Adipocyte (in vitro differentiated cells): Measurements from ENCODE around the gene ZNF496.
A peak's percentile ranks its signal among the peaks of the same experiment; 100 is the strongest.

Experiments used
- DNase-seq: peaks from one replicate; pipeline ENCODE4 v3.0.0-alpha.2; 2015; ENCODE audit warnings: low read depth
- H3K27me3 ChIP-seq: replicated peaks from 2 replicates; pipeline ENCODE4 v1.7.0; 2013; ENCODE audit warnings: mild to moderate bottlenecking, low read length, moderate library complexity; ENCODE audit not compliant: control insufficient read depth, insufficient read depth
- H3K36me3 ChIP-seq: 2 replicates; pipeline ENCODE4 v1.7.0; 2013; ENCODE audit warnings: low read length, mild to moderate bottlenecking, moderate library complexity; ENCODE audit not compliant: control insufficient read depth, insufficient read depth, severe bottlenecking
- H3K4me1 ChIP-seq: 2 replicates; pipeline ENCODE4 v1.7.0; 2013; ENCODE audit warnings: mild to moderate bottlenecking, low read length, moderate library complexity; ENCODE audit not compliant: control insufficient read depth, insufficient read depth
- H3K4me3 ChIP-seq: 2 replicates; pipeline ENCODE4 v1.7.0; 2013; ENCODE audit warnings: mild to moderate bottlenecking, low read length, moderate library complexity
- H3K9ac ChIP-seq: 2 replicates; pipeline ENCODE4 v1.7.0; 2013; ENCODE audit warnings: mild to moderate bottlenecking, low read length, moderate library complexity
- H3K9me3 ChIP-seq: 2 replicates; pipeline ENCODE4 v1.7.0; 2013; ENCODE audit warnings: mild to moderate bottlenecking, low read length, moderate library complexity; ENCODE audit not compliant: control insufficient read depth

Gene ZNF496

DNA sequence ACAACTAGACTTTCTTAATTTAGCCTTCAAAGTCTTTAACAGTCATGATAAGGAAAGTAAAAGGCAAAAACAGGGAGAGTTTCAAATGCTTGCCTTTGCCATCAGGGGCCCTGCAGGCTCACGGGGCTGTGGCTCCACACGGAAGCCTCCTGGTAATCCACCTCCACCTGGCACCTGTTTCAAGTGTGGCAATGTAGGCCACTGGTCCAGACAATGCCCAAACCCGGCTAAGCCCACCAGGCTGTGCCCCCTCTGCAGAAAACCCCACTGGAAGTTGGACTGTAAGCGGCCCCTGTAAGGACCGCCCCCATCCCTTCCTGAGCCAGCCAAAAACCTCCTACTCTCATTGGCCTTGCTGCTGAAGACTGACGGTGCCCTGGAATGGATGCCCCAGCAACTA lies 43.3 kb downstream of the ZNF496 start:
- Histone ChIP-seq H3K4me3 (no peak overlapping the region), H3K9me3 (no peaks in the 10 kb centered on the region), H3K9ac (no peak overlapping the region), H3K4me1 (no peaks in the 10 kb centered on the region), H3K27me3 (peaks cover 6% of the 10 kb centered on the region), H3K36me3 (no peaks in the 10 kb centered on the region)
- no peak for DNase-seq

- Histone ChIP-seq H3K9ac (no peak overlapping the region), H3K4me1 (no peaks in the 10 kb centered on the region), H3K9me3 (no peaks in the 10 kb centered on the region), H3K27me3 (peaks cover 5% of the 10 kb centered on the region), H3K4me3 (no peak overlapping the region), H3K36me3 (no peaks in the 10 kb centered on the region)
- no peak for DNase-seq
Observed at GRCh38 chr1:247287460-247287859, 44.2 kb downstream of the ZNF496 start.

DNA sequence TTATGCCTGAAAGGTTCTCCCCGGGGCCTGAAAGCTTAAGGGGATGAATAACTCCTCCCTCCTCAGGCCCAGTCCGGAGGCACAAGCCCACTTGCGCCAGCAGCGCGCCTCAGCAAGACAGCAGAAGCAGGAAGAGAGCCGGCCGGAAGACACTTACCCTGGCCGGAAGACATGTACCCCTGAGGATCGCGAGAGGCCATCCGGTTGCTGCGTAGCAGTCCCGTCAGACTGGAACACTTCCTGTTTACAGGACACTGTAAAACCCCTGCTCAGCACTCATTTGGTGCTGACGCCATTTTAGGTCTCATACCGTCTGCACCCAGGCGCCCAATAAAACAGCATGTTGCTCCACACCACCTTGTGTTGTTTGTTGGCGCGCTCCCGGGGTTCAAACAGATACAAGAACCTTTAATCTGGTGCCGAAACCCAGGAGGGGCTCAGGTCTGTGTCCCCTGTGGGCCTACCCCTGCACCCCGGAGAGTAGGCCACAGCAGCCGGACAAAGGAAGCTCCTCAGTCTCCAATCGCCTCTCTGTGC lies 45.5 kb downstream of the ZNF496 start:
- H3K36me3 ChIP-seq, result no peaks in the 10 kb centered on the region
- no peak overlapping the region for H3K4me3 ChIP-seq
- no peak overlapping the region for H3K9ac ChIP-seq
- H3K9me3 ChIP-seq, result no peaks in the 10 kb centered on the region
- no peaks in the 10 kb centered on the region for H3K4me1 ChIP-seq
- H3K27me3 ChIP-seq, result no peaks in the 10 kb centered on the region
- DNase-seq, result no peak

DNA sequence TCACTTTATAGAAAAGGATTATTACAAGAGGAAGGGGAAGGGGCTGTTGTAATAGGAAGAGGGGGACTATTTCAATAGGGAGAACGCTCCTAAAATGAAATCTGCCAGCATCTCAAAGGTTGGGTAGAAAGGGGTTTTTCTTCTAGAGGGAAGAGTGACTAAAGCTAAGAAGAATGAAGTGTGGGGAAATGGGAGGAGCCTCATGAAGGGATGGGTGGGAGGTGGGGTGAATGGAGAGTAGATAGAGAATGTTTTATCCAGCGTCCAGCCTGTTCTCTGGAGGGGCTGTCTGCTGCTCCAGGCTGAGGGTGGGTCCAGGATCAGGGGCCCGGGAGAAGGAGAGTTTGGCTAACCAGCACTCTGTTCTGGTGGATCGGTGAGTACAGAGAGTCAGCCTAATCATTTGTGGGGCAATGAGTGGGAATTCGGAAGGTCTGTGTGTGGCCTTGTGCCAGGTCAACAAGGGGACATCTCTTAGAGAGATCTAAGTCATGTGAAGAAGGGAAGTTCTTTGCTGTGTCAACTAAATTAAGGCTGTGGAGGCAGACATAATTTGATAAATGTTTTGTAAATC lies 50.6 kb downstream of the ZNF496 start:
- H3K36me3 ChIP-seq, result no peaks in the 10 kb centered on the region
- no peaks in the 10 kb centered on the region for H3K27me3 ChIP-seq
- H3K4me3 ChIP-seq, result no peak overlapping the region
- no peaks in the 10 kb centered on the region for H3K9me3 ChIP-seq
- no peak overlapping the region for H3K9ac ChIP-seq
- no peaks in the 10 kb centered on the region for H3K4me1 ChIP-seq
- DNase-seq, result peak; percentile 5

- Histone ChIP-seq H3K27me3 (no peaks in the 10 kb centered on the region), H3K4me3 (no peak overlapping the region), H3K9ac (no peak overlapping the region), H3K36me3 (no peaks in the 10 kb centered on the region), H3K9me3 (no peaks in the 10 kb centered on the region), H3K4me1 (no peaks in the 10 kb centered on the region)
- no peak for DNase-seq
Observed at GRCh38 chr1:247277191-247277590, 54.5 kb downstream of the ZNF496 start.

DNA sequence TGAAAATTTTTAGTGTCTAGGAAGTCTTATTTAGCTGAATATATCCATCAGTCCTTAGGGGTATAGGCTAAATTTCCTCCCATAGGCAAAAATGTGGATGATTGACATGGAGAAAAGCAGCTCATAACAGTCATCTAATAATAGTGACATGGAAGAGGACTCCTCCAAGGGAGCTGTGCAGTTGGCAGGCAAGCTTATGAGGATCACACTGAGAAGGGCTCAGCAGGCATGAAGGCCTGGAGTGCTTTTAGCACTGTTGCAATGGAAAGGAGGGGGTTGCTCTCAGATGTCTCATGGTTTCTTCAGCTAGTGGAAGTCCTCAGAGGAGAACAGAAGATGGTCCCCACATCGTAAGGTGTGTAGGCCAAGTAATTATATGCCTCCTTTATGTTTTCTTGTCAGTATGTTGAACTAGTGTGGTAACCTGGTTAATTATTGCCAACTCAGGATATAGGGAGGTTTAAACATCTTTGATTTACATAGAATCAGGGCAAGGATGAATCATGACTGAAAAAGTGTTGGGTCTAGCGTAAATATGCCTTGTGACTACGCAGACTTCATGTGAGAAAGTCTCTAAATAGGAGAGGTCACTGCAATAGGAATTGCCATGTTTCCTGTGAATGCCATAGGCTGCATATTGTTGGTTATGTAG lies 56.9 kb downstream of the ZNF496 start:
- H3K9ac ChIP-seq, result no peak overlapping the region
- no peaks in the 10 kb centered on the region for H3K36me3 ChIP-seq
- H3K9me3 ChIP-seq, result peaks cover 2% of the 10 kb centered on the region
- no peak for DNase-seq
- H3K4me1 ChIP-seq, result no peaks in the 10 kb centered on the region
- H3K4me3 ChIP-seq, result no peak overlapping the region
- no peaks in the 10 kb centered on the region for H3K27me3 ChIP-seq

DNA sequence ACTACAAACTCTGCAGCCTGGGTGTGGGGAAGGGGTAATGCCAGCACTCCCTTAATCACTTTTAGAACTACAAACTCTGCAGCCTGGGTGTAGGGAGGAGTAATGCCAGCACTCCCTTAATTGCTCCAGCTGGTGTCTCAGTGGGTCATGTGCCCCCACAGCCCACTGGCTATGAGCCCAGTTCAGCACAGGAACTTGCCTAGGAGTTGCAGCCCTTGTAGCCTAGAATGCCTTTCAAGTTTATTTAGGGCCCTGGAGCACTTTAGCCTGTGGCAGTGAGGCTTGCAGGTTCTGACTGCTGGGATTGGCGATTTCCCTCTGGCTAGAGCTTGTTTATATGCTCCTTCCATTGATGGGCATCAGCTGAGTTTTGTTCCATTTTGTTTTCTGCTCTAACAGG lies 58.7 kb downstream of the ZNF496 start:
- no peak overlapping the region for H3K4me3 ChIP-seq
- H3K9me3 ChIP-seq, result peaks cover 8% of the 10 kb centered on the region
- H3K27me3 ChIP-seq, result no peaks in the 10 kb centered on the region
- DNase-seq, result no peak
- no peak overlapping the region for H3K9ac ChIP-seq
- H3K4me1 ChIP-seq, result no peaks in the 10 kb centered on the region
- no peaks in the 10 kb centered on the region for H3K36me3 ChIP-seq

GRCh38 chr1:247270003-247270402 lies 61.7 kb downstream of the ZNF496 start:
- peaks cover 8% of the 10 kb centered on the region for H3K9me3 ChIP-seq
- no peak for DNase-seq
- H3K4me3 ChIP-seq, result no peak overlapping the region
- no peak overlapping the region for H3K9ac ChIP-seq
- no peaks in the 10 kb centered on the region for H3K36me3 ChIP-seq
- no peaks in the 10 kb centered on the region for H3K27me3 ChIP-seq
- no peaks in the 10 kb centered on the region for H3K4me1 ChIP-seq

DNA sequence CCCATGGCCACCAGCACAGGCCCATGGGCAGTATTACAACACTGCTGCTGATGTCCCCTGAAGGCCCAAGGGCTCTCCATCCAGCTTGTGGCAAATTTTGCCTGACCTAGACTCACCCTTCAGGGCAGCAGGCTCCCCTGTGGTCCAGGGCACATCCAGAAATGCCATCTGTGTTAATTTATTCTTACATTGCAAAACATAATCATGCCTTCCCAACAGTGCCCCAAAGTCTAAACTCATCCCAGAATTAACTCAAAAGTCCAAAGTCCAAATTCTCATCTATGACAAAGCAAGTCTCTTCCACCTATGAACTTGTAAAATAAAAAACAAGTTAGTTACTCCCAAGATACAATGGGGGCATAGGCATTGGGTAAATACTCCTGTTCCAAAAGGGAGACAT lies 62.5 kb downstream of the ZNF496 start:
- Histone ChIP-seq H3K27me3 (no peaks in the 10 kb centered on the region), H3K36me3 (no peaks in the 10 kb centered on the region), H3K9me3 (peaks cover 8% of the 10 kb centered on the region), H3K4me1 (no peaks in the 10 kb centered on the region), H3K9ac (no peak overlapping the region), H3K4me3 (no peak overlapping the region)
- DNase-seq, result no peak

DNA sequence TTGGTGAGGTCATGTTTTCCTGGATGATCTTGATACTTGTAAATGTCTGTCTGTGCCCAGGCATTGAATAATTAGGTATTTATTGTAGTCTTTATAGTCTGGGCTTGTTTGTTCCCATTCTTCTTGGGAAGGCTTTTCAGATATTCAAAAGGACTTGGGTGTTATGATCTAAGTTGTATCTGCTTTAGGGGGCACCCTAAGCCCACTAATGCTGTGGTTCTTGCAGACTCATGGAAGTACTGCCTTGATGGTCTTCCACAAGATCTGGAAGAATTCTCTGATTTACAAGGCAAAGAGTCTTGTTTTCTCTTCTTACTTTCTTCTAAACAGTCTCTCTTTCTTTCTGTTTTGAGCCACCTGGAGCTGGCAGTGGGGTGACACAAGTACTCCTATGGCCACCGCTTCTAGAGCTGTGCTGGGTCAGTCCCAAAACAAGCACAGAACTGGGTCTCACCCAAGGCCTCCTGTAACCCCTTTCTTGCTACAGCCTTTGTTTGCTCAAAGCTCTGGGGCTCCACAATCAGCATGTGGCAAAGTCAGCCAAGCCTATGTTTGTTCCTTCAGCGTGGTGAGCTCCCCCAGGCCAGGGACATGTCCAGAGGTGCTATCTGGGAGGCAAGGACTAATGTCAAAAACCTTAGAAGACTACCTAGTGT lies 63.1 kb downstream of the ZNF496 start:
- Histone ChIP-seq H3K36me3 (no peaks in the 10 kb centered on the region), H3K4me3 (no peak overlapping the region), H3K9me3 (peaks cover 8% of the 10 kb centered on the region), H3K9ac (no peak overlapping the region), H3K4me1 (no peaks in the 10 kb centered on the region), H3K27me3 (no peaks in the 10 kb centered on the region)
- DNase-seq, result no peak

DNA sequence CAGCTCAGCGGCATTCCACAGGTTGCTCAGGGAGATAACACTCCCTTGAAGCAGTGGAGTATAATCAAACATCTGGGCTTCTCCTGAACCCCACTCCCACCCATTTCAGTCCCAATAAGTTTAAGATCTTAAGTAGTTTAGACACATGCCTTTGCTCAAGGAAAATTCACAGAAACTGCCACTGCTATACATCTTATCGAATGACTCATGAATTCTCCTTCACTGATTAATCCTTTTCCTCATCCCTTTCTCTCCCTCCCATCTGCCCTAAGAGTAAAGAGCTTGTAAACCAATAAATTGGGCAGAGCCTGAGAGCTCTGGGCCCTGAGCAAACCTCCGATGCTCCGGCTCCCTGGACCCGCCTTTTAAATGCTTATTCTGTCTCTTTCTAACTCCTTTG lies 65.6 kb downstream of the ZNF496 start:
- Histone ChIP-seq H3K36me3 (no peaks in the 10 kb centered on the region), H3K9ac (no peak overlapping the region), H3K27me3 (no peaks in the 10 kb centered on the region), H3K9me3 (peaks cover 8% of the 10 kb centered on the region), H3K4me3 (no peak overlapping the region), H3K4me1 (no peaks in the 10 kb centered on the region)
- DNase-seq, result no peak
